GM21723 (cell line): Measurements from ENCODE around the gene TNRC6A.

Experiments used
- ATAC-seq: cut with Tn5 transposase; IDR thresholded peaks from one replicate; pipeline ENCODE4 v1.9.1; 2021; ENCODE audit warnings: mild to moderate bottlenecking, moderate library complexity; ENCODE audit not compliant: unreplicated experiment

Gene TNRC6A

DNA sequence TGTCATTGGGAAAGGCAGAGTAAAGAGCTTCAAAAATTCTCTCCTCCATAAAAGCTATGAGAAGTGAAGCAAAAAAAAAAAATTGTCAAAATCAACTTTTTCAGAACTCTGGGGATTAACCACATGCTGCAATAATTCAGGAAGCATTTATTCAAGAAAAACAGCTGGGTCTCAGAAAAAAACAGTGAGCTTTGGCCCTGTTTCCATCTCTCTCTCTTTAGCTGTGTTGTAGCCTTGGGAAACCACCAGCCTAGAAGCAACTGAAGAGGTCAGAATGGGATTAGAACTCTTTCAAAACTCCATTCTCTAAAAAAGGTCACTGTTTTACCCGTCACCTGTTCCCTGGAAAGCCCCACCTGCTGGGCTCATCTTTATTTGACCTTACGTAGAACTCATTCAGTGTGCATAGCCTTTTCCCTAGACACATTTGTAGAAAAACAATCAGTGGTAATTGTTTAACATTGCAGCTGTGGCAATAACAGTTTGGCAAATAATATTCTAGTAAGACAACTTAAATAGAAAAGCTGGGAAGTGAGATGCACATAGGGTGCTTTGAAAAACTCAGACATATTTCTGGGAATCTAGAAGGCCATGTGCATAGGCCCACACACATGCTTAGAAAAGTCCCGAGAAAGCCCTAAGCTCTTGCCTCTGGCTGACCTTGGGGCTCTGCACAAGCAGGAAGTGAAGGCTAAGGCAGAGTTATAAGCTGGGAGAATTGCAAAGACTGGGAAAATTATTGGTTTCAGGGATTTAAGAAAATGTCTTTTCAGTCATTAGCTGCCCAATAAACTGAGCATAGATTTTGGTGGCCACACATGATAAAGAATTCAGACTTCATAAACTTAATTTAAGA is 134.4 kb downstream of the TNRC6A start:
- no peak for ATAC-seq

- ATAC-seq: no peak
Measured at GRCh38 chr16:24869033-24869432, 139.6 kb downstream of the TNRC6A start.

GRCh38 chr16:24871891-24872290 is 142.4 kb downstream of the TNRC6A start:
- ATAC-seq: no peak

GRCh38 chr16:24873028-24873427 is 143.6 kb downstream of the TNRC6A start:
- ATAC-seq: no peak

- no peak for ATAC-seq
Measured at GRCh38 chr16:24875466-24875865, 146.0 kb downstream of the TNRC6A start.
